NCI-H1048 (cell line): Measurements from ENCODE around the gene PTK7.
"Not testable (repeated sequence)": the region's sequence is repeated elsewhere in the genome, so short reads cannot be mapped to it uniquely, and the experiment has no call there.

ENCODE experiments used
- DNase-seq: peaks from one replicate; lab custom pipeline; 2025; lab: John Stamatoyannopoulos, UW

PTK7 gene

DNA sequence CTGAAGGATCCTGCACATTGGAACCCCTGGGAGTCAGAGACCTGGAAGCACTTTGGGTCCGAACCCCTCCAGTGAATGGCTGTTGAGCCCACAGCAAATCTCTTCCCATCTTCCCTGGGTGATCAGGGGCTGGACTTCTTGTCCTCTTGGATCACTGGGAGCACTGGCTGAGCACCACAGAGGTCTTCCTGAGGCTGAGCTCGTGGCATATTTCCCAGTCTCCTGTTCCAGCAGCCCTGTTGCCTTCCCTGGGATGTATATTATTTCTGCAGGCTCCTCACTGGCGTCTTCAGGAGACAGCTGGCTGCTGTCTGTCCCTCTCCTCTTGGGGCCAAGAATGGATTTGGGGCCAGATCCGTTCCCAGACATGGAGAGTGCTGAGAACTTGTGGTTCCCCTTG lies 43.4 kb downstream of the PTK7 start:
- no peak for DNase-seq

DNA sequence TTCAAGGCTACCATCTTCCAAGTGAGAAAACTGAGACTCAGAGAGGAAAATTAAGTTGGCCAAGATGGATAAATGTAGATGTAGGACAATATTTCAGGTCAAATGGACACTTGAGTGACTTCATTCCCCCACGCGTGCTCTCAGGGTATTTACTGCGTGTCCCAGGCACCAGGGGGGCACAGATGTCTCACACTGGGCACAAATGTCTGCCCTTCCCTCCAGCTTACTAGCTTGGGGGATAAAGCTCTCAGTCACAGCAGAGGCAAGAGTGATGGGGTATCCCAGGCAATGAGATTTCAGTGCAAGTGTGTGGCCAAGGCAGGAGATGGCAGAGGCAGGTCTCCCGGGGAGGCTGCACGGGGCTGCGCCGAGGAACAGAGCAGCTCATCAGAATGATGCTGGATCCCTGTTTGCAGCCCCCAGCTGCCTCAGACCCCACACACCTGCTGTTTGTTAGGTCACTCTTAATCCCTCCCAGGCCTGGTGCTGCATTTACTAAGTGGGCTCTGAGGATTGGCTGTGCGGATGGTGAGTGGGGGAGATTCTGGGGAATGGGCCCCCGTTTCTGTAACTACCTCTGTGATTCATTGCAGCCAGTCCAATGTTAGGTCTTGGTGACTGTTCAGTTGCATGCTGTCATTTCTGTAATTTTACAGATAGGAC lies 44.1 kb downstream of the PTK7 start:
- no peak for DNase-seq

DNA sequence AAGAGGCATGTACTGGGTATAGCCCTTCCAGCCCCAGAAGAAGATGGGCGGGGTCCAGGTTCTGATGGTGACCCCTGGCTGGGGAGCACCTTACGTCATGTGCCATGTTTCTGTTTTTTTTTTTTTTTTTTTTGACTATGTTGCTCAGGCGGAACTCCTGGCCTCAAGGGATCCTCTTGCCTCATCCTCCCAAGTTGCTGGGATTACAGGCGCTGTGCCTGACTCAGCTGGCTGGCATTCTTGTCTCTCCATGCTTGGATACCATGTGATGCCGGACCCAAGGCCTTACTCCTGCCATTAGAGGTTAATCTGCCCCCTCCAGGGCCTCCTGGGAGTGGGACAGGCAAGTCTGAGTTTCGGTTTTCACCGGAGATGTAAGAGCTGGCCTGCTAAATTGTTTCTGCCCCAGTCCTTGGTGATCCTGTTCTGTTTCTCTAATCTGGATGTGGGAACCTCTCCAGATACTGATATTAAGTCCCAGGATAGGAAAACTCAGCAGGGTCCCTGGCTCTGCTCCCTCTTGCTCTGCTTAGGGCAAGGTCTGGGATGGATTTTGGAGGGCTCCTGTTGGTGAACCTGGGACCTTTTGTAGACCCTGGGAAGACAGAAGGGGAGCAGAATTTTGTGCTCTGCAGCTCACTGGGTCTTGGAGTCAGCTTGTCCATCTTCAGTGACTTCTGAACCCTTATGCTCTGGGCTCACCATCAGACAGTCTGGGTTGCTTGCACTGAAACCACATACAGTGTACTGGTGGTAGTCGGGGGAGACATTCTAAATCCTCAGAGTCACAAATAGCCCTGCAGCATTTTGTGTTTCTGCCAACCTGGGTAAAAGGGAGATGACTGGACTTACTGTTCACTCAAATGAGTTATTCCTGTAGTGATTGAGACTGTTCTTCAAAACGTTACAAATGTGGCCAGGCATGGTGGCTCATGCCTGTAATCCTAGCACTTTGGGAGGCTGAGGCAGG lies 45.1 kb downstream of the PTK7 start:
- DNase-seq, result no peak

GRCh38 chr6:43122146-43122545 lies 46.0 kb downstream of the PTK7 start:
- DNase-seq, result no peak

DNA sequence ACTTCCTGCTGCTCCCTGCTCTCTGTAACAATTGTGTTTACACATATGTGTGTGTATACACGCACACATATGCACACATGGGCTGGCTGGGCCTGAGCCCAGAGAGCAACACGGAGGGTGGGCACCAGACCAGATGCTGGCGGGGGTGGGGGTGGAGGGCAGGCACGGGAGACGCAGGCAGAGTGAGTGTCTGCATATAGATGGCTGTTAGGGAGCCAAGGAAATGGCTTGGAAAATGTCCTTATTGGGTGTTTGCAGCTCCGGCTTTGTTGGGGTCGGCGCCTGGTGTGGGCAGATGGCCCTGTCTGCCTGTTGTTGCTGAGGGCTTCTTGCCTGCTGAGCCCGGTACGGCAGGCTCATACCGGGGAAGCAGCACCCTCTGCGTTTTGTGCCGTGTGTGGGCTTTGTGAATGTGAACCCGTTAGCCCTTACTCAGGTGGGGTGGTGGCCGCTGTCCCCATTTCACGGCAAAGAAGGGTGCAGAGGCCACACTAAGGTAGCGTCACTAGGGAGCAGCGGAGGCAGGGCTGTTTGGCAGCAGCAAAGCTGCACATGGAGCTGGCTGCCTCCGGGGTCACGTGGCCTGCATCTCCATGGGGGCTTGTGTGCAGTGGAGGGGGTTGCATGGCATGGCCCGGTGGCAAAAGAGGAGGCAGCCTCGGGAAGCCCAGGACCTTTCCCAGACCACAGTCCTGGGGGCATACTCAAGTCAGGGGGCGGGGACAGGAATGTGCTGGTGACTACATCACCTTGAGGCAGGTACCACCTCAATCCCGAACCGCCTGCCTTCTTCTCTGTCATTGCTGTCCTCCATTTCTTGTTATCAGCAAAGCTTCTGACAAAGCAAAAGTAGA lies 47.6 kb downstream of the PTK7 start:
- no peak for DNase-seq

GRCh38 chr6:43124481-43124880 lies 48.4 kb downstream of the PTK7 start:
- DNase-seq, result no peak

DNA sequence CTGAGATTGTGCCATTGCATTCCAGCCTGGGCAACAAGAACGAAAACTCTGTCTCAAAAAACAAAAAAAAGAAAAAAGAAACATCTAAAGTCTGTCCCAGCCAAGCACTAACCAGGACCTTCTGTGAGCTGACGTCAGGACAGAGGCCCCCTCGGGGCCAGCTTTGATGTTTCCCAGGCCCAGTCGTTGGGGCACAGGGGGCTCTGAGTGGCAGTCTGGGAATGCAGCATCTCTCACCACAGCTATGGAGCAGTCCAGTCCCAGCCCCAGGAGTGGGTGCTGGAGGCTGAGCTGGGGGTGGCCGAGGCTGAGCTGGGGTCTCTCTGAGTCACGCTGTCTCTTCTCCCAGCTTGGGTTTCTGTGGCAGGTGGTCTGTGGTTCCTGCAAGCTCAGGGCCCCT lies 49.0 kb downstream of the PTK7 start:
- no peak for DNase-seq

- DNase-seq, result no peak
Observed at GRCh38 chr6:43125555-43125954, 49.4 kb downstream of the PTK7 start.

DNA sequence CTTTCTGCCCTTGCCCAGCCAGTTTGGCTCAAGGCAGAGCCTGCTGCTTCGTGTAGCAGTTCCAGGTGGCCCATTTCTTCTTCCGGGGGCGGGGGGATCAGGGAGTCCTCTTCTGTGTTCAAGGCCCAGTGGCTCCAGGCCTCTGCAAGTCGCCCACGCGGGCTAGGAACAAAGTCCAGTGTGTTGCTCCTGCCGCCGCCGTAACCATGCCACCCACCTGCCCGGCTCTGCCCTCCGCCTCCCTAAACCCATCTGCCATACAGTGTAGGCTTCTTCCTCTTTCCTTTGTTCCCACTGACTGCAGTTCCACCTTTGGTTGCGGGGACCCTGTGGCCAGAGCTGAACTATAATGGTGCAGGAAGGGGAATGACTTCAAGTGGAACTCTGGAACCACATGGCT lies 51.1 kb downstream of the PTK7 start:
- DNase-seq, result no peak

DNA sequence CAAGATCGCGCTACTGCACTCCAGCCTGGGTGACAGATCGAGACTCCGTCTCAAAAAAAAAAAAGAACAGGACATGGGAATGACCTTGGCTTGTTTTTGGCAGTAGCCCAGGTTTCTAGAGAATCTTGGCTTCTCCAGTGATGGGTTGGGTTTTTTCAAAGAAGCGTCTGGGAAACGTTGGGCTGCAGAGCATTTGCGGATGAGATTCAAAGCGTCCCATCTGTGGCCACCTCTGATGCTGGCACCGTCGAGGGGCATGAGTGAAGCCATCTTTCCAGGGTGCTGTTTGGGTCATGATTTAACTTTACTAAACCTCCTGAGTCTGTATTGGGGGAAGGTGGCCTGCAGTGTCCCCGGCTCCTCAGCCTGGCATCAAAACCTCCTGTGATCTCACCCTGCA lies 51.8 kb downstream of the PTK7 start:
- DNase-seq, result no peak

DNA sequence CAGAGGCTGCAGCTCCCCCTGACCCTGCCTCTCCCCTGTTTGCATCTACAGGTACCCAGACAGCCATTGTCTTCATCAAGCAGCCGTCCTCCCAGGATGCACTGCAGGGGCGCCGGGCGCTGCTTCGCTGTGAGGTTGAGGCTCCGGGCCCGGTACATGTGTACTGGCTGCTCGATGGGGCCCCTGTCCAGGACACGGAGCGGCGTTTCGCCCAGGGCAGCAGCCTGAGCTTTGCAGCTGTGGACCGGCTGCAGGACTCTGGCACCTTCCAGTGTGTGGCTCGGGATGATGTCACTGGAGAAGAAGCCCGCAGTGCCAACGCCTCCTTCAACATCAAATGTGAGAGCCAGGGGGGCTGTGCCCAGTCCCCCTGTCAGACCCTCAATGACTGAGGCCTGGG lies 52.8 kb downstream of the PTK7 start:
- no peak for DNase-seq

GRCh38 chr6:43129434-43130194 lies 53.5 kb downstream of the PTK7 start:
- no peak for DNase-seq

GRCh38 chr6:43130429-43130828 lies 54.3 kb downstream of the PTK7 start:
- DNase-seq, result no peak

DNA sequence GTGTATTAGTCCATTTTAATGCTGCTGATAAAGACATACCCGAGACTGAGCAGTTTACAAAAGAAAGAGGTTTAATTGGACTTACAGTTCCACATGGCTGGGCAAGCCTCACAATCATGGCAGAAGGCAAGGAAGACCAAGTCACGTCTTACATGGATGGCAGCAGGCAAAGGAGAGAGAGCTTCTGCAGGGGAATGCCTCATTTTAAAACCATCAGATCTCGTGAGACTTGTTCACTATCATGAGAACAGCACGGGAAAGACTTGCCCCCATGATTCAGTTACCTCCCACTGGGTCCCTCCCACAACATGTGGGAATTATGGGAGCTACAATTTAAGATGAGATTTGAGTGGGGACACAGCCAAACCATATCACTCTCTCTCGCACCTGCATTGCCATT lies 55.3 kb downstream of the PTK7 start:
- not testable (repeated sequence) for DNase-seq

DNA sequence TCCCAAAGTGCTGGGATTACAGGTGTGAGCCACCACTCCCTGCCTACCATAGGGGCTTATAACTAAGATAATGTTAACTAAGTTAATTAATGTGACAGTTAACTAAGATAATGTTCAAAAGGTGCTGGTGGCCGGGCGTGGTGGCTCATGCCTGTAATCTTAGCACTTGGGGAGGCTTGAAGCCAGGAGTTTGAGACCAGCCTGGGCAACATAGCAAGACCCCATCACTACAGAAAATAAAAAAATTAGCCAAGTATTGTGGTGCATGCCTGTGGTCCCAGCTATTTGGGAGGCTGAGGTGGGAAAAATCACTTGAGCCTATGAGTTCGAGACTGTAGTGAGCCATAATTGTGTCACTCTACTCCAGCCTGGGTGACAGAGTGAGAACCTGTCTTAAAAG lies 62.2 kb downstream of the PTK7 start:
- no peak for DNase-seq

DNA sequence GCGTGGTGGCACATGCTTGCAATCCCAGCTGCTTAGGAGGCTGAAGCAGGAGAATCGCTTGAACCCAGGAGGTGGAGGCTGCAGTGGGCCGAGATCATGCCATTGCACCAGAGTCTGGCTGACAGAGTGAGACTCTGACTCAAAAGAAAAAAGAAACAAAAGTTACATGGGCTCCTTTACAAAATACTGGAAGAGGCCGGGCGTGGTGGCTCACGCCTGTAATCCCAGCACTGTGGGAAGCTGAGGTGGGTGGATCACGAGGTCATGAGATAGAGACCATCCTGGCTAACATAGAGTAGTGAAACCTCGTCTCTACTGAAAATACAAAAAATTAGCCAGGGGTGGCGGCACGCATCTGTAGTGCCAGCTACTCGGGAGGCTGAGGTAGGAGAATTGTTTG lies 63.9 kb downstream of the PTK7 start:
- DNase-seq, result not testable (repeated sequence)

DNA sequence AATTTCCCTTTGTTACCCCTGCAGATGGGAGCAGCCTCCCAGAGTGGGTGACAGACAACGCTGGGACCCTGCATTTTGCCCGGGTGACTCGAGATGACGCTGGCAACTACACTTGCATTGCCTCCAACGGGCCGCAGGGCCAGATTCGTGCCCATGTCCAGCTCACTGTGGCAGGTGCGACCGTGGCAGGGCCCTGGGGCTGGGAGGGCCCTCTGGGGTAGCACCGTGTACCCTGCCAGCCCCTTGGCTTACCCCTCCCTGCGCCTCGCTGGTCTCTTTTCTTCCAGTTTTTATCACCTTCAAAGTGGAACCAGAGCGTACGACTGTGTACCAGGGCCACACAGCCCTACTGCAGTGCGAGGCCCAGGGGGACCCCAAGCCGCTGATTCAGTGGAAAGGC lies 65.5 kb downstream of the PTK7 start:
- no peak for DNase-seq

DNA sequence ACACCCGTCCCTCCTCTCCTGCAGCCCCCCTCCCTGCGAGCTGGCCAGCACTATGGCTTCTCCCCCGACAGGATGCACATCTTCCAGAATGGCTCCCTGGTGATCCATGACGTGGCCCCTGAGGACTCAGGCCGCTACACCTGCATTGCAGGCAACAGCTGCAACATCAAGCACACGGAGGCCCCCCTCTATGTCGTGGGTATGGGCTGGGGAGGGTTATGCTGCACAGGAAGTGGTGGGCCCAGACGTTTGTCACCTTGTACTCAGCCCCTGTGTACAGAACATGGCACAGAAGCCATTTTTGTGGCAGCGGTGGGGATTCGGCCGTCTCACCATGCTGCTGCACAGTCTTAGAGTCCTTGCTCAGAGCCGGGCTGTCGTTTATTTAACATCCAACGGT lies 66.0 kb downstream of the PTK7 start:
- DNase-seq, result no peak

- peak; percentile 85 for DNase-seq
Observed at GRCh38 chr6:43143235-43144128, 67.4 kb downstream of the PTK7 start.

DNA sequence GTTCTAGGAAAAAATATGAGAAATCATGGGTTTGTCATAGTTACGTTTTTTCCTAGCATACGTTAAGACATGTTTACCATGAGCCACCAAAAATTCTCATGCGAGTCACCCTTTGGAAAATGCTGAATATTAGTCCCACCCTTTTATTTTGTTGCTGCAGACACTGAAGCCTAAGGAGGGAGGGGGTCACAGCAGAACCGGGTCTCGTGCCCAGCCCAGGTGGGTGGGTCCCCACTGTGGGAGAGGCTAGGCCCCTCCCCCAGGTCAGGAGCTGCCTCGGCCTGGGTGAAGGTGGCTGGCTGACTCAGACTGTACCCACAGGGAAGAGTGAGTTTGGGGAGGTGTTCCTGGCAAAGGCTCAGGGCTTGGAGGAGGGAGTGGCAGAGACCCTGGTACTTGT lies 68.8 kb downstream of the PTK7 start:
- DNase-seq, result no peak

DNA sequence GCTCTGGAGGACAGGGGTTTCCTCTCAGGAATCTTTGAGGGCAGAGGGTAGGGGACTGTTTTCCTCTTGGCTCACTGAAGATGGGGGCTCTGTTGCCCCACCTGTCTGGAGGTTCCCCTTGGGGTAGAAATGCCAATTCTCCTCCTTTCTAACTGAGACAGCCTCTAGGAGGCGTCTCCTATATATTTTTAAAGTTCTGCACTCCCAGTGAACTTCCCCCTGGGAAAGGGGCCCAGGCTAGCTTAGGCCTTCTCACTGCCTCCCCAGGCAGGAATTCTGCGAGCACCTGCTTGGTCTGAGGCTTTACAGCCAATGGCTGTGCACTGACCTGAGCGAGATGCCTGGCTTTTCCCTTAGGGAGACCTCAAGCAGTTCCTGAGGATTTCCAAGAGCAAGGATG lies 70.1 kb downstream of the PTK7 start:
- DNase-seq, result no peak
